Nephron (organoid): Measurements from ENCODE around the gene FAM177B.

Experiments used
- H3K27ac Mint-ChIP-seq, 3 experiments: 2 replicates each; pipeline ENCODE4 v1.8.0; 2020; ENCODE audit warnings: mixed read lengths in 3 of 3, mild to moderate bottlenecking in 2 of 3, moderate library complexity in 1 of 3
- H3K27me3 Mint-ChIP-seq: 2 replicates; pipeline ENCODE4 v1.8.0; 2021; ENCODE audit warnings: low read depth, mild to moderate bottlenecking, moderate library complexity, mixed read lengths
- H3K36me3 Mint-ChIP-seq: 2 replicates; pipeline ENCODE4 v1.8.0; 2020; ENCODE audit warnings: low read depth, mixed read lengths
- H3K4me1 Mint-ChIP-seq: 2 replicates; pipeline ENCODE4 v1.8.0; 2020; ENCODE audit warnings: mixed read lengths
- H3K4me3 Mint-ChIP-seq, 3 experiments: 2 replicates each; pipeline ENCODE4 v1.8.0; 2020; ENCODE audit warnings: mild to moderate bottlenecking in 3 of 3, mixed read lengths in 3 of 3, moderate library complexity in 2 of 3
- H3K9me3 Mint-ChIP-seq: 2 replicates; pipeline ENCODE4 v1.8.0; 2020; ENCODE audit warnings: mixed read lengths
- CTCF ChIP-seq, 3 experiments: fragments of 200-600 bp; sonication (generic); IDR thresholded peaks; one replicate each; pipeline ENCODE4 v1.5.0; 2021; ENCODE audit warnings: antibody characterized with exemption in 3 of 3; ENCODE audit not compliant: unreplicated experiment in 3 of 3

The FAM177B gene

GRCh38 chr1:222736972-222737371, at the start of gene FAM177B:
FAM177B (plus strand) TSS chr1:222737202; CDS start chr1:222746546, 9,344 bp downstream.
- TF ChIP-seq CTCF (IDR thresholded peaks at IDR 0.05; ENCODE audit: unreplicated experiment in 3 of 3): no peak
- Mint-ChIP-seq H3K4me3 (no peak within 1 kb of the TSS), H3K9me3 (no peaks in the 10 kb centered on the region), H3K27me3 (no peaks in the 10 kb centered on the region), H3K27ac (no peak within 1 kb of the TSS), H3K36me3 (peaks cover 13% of the 10 kb centered on the region), H3K4me1 (no peaks in the 10 kb centered on the region)

GRCh38 chr1:222691016-222691415, 46.0 kb upstream of the FAM177B start:
- Mint-ChIP-seq H3K27ac (peak overlapping the region in 1 of 3 experiments; percentile 13), H3K9me3 (no peaks in the 10 kb centered on the region), H3K4me1 (no peaks in the 10 kb centered on the region), H3K36me3 (peaks cover 9% of the 10 kb centered on the region), H3K4me3 (no peak overlapping the region), H3K27me3 (no peaks in the 10 kb centered on the region)
- no peak for TF ChIP-seq CTCF (IDR thresholded peaks at IDR 0.05; ENCODE audit: unreplicated experiment in 3 of 3)

GRCh38 chr1:222694927-222695326, 42.1 kb upstream of the FAM177B start:
- TF ChIP-seq CTCF (IDR thresholded peaks at IDR 0.05; ENCODE audit: unreplicated experiment in 3 of 3): no peak
- Mint-ChIP-seq H3K4me1 (no peaks in the 10 kb centered on the region), H3K27ac (no peak overlapping the region), H3K4me3 (no peak overlapping the region), H3K27me3 (no peaks in the 10 kb centered on the region), H3K36me3 (peaks cover 12% of the 10 kb centered on the region), H3K9me3 (no peaks in the 10 kb centered on the region)

GRCh38 chr1:222696741-222697140, 40.3 kb upstream of the FAM177B start:
- Mint-ChIP-seq H3K9me3 (no peaks in the 10 kb centered on the region), H3K4me3 (no peak overlapping the region), H3K4me1 (no peaks in the 10 kb centered on the region), H3K27me3 (no peaks in the 10 kb centered on the region), H3K36me3 (peaks cover 24% of the 10 kb centered on the region), H3K27ac (no peak overlapping the region)
- no peak for TF ChIP-seq CTCF (IDR thresholded peaks at IDR 0.05; ENCODE audit: unreplicated experiment in 3 of 3)

- Mint-ChIP-seq H3K4me1 (no peaks in the 10 kb centered on the region), H3K27ac (no peak overlapping the region), H3K27me3 (no peaks in the 10 kb centered on the region), H3K36me3 (peaks cover 25% of the 10 kb centered on the region), H3K9me3 (no peaks in the 10 kb centered on the region), H3K4me3 (no peak overlapping the region)
- no peak for TF ChIP-seq CTCF (IDR thresholded peaks at IDR 0.05; ENCODE audit: unreplicated experiment in 3 of 3)
Observed at GRCh38 chr1:222697203-222697602, 39.8 kb upstream of the FAM177B start.

- Mint-ChIP-seq H3K36me3 (peaks cover 32% of the 10 kb centered on the region), H3K4me3 (no peak overlapping the region), H3K4me1 (no peaks in the 10 kb centered on the region), H3K27ac (no peak overlapping the region), H3K27me3 (no peaks in the 10 kb centered on the region), H3K9me3 (no peaks in the 10 kb centered on the region)
- no peak for TF ChIP-seq CTCF (IDR thresholded peaks at IDR 0.05; ENCODE audit: unreplicated experiment in 3 of 3)
Observed at GRCh38 chr1:222697826-222698225, 39.2 kb upstream of the FAM177B start.
